BJ (cell line): Measurements from ENCODE around the gene FHAD1. TPM values are rescaled to one million over a fixed set of nuclear protein-coding genes. Genes with fewer than 3 reads are reported as not detected.

Experiments used
- CTCF ChIA-PET: fragments of 350-600 bp; formaldehyde crosslinking; extraction: SDS; loops from one replicate; lab custom pipeline; 2021; ENCODE audit warnings: antibody characterized with exemption, inconsistent platforms; lab: Yijun Ruan, JAX
- POLR2A ChIA-PET: fragments of 300-600 bp; sonication (Branson Sonifier 250); formaldehyde crosslinking; extraction: SDS; loops from one replicate; lab custom pipeline; 2021; ENCODE audit warnings: antibody characterized with exemption; lab: Charles Lee
- DNase-seq: peaks from one replicate; pipeline ENCODE4 v3.0.0-alpha.2; 2011; ENCODE audit warnings: low read depth
- H3K27me3 ChIP-seq: 2 replicates; pipeline ENCODE4 v1.6.0; 2011; ENCODE audit warnings: low read length; ENCODE audit not compliant: control insufficient read depth, insufficient read depth
- H3K36me3 ChIP-seq: 2 replicates; pipeline ENCODE4 v1.5.1; 2011; ENCODE audit warnings: low read length; ENCODE audit not compliant: control insufficient read depth, insufficient read depth
- H3K4me3 ChIP-seq: 2 replicates; pipeline ENCODE4 v1.5.1; 2011; ENCODE audit warnings: low read depth, mild to moderate bottlenecking, control low read depth, low read length
- CTCF ChIP-seq: IDR thresholded peaks from 2 replicates; pipeline ENCODE4 v1.5.1; 2011; ENCODE audit warnings: low read depth, mild to moderate bottlenecking, control low read depth, inconsistent platforms, low read length, moderate library complexity; ENCODE audit not compliant: insufficient read depth
- polyA plus RNA-seq: library from polyadenylated mRNA; depleted of rRNA; stranded (reverse); fragments of >200 nt; gene quantifications from 2 replicates; pipeline ENCODE4 v1.2.3, GENCODE V29; 2011

The FHAD1 gene
- polyA plus RNA-seq, 1 experiment = not detected

DNA sequence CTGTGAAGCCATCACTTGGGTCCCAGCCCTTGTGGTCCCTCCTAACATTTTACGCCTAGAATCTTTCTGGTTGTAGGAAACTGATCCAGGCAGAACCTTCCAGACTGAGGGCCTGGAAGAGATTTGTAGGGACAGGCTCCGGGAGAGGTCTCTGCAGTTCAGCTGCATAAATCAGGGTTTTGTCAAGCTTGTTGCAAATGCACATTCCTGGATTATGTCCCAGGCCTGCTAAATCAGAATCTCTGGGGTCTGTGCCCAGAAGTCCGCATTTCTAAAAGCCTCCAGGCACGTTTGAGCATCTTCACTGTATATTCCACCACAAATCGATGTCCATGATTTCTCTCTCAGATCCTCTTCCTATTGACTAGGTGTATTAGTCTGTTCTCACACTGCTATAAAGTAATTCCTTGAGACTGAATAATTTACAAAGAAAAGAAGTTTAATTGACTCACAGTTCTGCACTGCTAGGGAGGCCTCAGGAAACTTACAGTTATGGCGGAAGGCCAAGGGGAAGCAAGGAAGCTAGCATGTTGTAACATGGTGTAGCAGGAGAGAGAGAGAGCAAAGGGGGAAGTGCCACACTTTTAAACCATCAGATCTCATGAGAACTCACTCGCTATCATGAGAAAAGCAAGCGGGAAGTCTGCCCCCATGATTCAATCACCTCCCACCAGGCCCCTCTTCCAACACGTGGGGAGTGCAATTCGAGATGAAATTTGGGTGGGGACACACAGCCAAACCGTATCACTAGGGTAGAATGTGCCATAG is 1.2 kb upstream of the FHAD1 start:
- ChIA-PET POLR2A (no interaction called here), CTCF (interaction anchor here (1.1 to 1.3 kb wide), 2 partner anchors 11 to 19 kb away, joined by 3 read pairs; no protein-coding TSS in a partner anchor)
- Histone ChIP-seq H3K4me3 (no peak overlapping the region), H3K27me3 (peaks cover 20% of the 10 kb centered on the region), H3K36me3 (no peaks in the 10 kb centered on the region)
- no peak for DNase-seq
- no peak for TF ChIP-seq CTCF

GRCh38 chr1:15248216-15248615 is 1.2 kb downstream of the FHAD1 start:
- no peak for DNase-seq

DNA sequence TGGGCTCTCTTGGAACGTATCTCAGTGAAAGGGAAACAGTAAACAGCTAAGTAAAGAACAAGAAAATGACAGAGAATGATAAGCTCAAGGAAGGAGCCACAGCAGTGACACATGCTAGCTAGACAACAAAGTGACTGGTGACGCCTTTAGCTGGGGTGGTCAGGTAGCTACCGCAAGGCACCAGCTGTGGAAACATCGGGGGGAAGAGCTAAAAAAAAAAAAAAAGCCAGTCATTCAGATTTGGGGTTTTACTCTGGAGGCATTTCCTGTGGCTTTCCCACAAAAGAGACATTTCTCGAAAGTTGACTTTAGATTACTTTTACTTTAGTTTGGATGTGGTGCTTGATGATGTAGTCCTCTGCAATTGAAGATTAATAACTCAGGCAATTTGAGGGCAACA is 2.1 kb downstream of the FHAD1 start:
- no peaks in the 10 kb centered on the region for H3K36me3 ChIP-seq
- DNase-seq = no peak
- ChIA-PET CTCF (interaction anchor here (1.2 kb wide), 1 partner anchor 16 kb away, joined by 3 read pairs; no protein-coding TSS in a partner anchor), POLR2A (no interaction called here)
- peaks cover 15% of the 10 kb centered on the region for H3K27me3 ChIP-seq
- no peak overlapping the region for H3K4me3 ChIP-seq
- TF ChIP-seq CTCF = no peak

More at GRCh38 chr1:15248216-15248615, 1.2 kb downstream of the FHAD1 start:
- ChIA-PET CTCF (interaction anchor here (0.6 to 1.9 kb wide), 6 partner anchors 17 to 247 kb away, joined by 3 to 7 read pairs (median 3); no protein-coding TSS in a partner anchor), POLR2A (interaction anchor here (0.5 kb wide), 1 partner anchor 1454 kb away, joined by 3 read pairs; no protein-coding TSS in a partner anchor)
- Histone ChIP-seq H3K4me3 (no peak overlapping the region), H3K36me3 (no peaks in the 10 kb centered on the region), H3K27me3 (peaks cover 15% of the 10 kb centered on the region)
- no peak for TF ChIP-seq CTCF

DNA sequence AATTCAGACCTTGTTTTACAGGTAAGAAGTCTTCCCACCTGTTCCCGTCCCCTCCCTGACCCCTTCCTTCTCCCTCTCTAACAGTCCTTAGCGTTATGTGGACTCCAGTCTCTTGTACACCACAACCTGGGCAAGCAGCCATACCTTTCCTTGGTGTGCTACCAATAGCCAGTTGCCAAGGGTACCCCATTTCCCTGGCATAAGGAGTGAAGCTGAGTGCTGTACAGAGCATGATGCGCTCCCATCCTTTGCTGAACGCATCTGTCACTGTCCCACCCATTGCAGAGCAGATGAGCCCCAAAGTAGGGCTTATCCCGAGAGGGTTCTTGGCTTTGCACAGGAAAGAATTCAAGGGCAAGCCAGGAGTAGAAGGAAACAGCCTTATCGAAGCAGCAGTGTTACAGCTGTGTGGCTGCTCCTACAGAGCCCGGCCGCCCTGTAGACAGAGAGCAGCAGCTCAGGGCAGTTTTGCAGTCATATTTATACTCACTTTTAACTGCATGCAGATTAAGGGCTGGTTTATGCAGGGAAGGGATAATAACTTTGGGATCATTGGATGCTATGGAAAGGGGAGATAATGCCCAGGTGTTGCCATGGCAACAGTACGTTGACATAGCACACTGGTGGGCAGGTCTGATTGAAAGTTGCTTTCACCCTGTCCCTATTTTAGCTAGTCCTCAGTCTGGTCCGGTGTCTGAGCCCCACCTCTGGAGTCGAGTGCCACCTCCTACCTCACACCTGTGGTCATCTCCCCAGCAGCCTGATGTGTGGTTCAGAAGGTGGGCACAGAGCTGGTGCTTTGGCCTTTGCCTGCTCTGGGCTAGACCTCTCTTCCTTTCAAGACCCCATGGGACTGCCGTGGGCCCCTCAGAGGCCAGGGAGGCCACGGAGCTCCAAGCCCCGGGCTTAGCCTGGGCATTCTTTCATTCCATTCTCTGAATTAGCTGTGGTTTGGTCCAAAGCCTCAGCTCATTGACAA is 5.1 kb downstream of the FHAD1 start:
- ChIA-PET POLR2A (no interaction called here), CTCF (interaction anchor here (0.6 kb wide), 1 partner anchor 35 kb away, joined by 3 read pairs; no protein-coding TSS in a partner anchor)
- H3K4me3 ChIP-seq = no peak overlapping the region
- DNase-seq = no peak
- no peak for TF ChIP-seq CTCF
- H3K36me3 ChIP-seq = no peaks in the 10 kb centered on the region
- peaks cover 20% of the 10 kb centered on the region for H3K27me3 ChIP-seq
